Smooth muscle cell of the pulmonary artery (primary cell): ENCODE data around the gene USP33. TPM values are rescaled to one million over a fixed set of nuclear protein-coding genes. Genes with fewer than 3 reads are reported as not detected.

Source experiments
- total RNA-seq: library from RNA; depleted of rRNA; stranded (reverse); fragments of >200 nt; gene quantifications from 2 replicates; pipeline ENCODE4 v1.2.3, GENCODE V29; 2014

USP33 gene
- 53.6 and 87.1 TPM in 2 replicates for total RNA-seq

DNA sequence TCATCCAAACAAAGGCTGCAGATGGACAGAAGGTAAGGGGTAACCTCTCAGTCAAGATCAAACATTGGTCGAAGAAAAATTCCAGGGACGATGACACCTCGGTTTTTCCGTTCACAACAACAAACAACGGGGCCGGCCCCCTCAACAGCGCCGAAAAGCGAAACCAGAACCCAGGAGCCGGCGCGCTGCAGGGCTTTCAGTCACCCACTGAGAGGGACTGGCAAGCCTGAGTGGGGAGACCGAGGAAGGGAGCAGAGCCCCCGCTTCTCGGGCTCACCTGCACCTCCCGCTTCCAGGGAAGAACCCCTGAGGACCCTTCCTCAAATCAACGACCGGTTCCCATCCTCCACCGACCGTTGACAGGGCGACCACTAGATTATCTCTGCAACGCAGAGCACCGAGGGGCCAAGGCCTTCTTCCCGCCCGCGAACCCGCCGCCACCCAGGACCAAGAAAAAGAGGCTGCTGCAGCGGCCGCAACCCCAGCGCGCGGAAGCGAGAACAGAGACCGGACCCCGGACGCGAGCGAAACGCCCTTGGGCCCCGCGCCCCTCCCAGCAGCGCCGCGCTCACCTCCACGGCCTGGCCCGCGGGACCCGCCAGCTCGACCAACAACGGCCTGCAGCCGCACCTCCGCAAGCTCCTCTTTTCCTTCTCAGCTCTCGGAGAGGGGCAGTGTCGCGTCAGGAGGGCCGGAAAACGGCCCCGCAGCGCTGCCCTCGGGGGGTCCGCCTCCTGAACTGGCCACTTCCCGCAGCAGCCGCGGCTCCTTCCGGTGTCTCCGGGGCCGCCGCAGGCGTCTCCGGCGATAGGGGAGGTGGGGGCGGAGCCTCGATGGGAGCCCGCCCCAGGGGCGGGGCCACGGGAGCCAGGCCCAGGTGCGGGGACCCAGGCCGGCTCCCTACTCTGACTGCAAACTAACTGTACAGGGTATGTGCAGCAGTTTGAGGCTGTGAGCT lies at the start of gene USP33:
Gene USP33, minus strand, starts transcription at position 782 of the 958 bp plus-strand sequence. CDS start 18,155 bp downstream, outside the sequence.

DNA sequence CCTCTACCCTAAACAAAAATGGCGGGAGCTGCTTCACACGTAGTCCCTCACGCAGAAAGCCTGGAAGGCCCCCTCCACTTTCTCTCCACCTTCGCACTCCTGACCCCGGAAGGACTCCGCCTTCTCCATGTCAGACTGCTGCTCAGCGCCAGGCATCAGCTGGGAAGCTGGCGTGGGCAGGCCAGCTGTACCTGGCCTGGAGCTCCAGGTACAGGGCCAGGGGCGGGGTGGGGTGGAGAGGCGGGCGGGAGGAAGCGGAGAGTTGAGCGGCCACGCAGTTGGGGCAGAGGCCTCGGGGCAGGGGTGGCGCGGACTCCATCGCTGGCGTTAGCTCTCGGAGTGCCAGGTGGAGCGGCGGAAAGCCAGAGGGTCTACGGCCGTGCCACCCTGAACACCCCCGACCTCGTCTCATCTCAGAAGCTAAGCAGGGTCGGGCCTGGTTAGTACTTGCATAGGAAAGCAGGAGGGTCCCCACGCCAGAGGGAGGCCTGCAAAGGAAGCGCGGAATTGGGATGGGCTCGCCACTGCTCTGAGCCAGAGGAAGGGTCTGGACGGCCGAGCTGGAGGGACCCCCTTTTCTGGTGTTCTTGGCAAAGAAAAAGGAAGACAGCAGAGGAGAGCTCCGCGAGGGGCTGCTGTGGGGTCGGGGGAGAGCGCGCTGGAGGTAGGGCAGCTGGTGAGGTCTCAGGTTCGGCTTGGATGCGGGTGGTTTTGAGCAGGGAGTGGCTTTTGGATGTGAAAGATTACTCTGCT lies 20.1 kb upstream of the USP33 start, which contains the start of gene MIGA1:
Gene MIGA1, plus strand, starts transcription at position 121 of the 753 bp plus-strand sequence. CDS start 3,604 bp downstream, outside the sequence.

DNA sequence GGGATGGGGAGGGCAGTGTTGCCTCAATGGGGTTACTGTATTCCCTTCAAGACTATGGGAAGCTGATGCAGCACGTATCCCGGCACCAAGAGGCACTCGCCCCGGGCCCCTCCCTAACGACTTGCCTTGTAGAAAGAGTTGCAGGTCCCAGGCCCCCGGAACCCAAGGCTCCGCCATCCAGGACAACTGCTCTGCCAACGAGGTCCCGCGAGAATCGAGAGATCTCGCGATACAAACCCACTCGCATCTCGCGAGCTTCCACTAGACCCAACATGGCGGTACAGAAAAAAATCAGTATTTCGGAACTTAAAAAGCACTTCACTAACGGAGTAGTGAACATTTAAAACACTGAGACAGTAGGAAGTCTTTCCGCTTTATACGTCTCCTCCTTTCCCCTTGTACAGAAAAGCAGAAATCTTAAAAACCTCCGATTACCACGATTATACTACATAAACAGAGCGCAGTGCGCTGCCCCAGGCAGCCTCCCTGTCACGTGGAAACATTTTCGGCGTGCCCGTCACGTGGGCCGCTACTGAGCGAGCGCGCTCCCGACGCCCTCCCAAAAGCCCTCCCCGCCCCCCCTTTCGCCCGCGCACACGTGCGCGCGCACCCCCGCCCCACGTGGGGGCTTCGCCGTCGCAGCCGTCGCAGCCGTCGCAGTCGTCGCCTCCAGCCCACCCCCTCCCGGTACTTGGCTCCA lies 77.0 kb downstream of the USP33 start, which contains the start of gene ZZZ3:
Gene ZZZ3, minus strand, starts transcription at position 199 of the 700 bp plus-strand sequence. CDS start 49,304 bp downstream, outside the sequence.

Other genes with a start within 250 kb of the USP33 start
- gene ZZZ3, start 77.2 kb downstream of the USP33 start, total RNA-seq, result 75.0 and 79.1 TPM in 2 replicates
- 19.6 and 20.3 TPM in 2 replicates for gene MIGA1, start 19.8 kb upstream of the USP33 start, total RNA-seq
- gene NEXN, start 128.8 kb upstream of the USP33 start, total RNA-seq, result 10.4 and 13.0 TPM in 2 replicates
- 84.0 and 97.9 TPM in 2 replicates for gene FUBP1, start 219.2 kb upstream of the USP33 start, total RNA-seq
- 44.1 and 108 TPM in 2 replicates for gene DNAJB4, start 245.1 kb upstream of the USP33 start, total RNA-seq